Natural killer cell (primary cell): ENCODE data around the gene TRPM1. TPM values are rescaled to one million over a fixed set of nuclear protein-coding genes. Genes with fewer than 3 reads are reported as not detected.

Source experiments
- ATAC-seq, 3 donors: fragments of 150-1000 bp in 2 of 3; fragments of 200-7000 bp in 1 of 3; cut with Tn5 transposase; 1 replicate in 1 of 3; 2 replicates in 2 of 3; pipeline ENCODE4 v1.10.0; 2021; ENCODE audit warnings: mild to moderate bottlenecking in 2 of 3, moderate library complexity in 2 of 3
- DNase-seq, 2 donors: peaks; one replicate each; pipeline versions ENCODE4 v3.0.0 to v3.0.0-alpha.2; 2013 to 2021; ENCODE audit warnings: mixed read lengths in 1 of 2
- H3K27ac ChIP-seq: one replicate; pipeline ENCODE4 v1.5.1; 2013; ENCODE audit warnings: mild to moderate bottlenecking, low read length
- H3K27me3 ChIP-seq: one replicate; pipeline ENCODE4 v1.6.1; 2013; ENCODE audit warnings: low read length; ENCODE audit not compliant: control insufficient read depth, insufficient read depth
- H3K36me3 ChIP-seq: one replicate; pipeline ENCODE4 v1.6.1; 2013; ENCODE audit warnings: low read length; ENCODE audit not compliant: control insufficient read depth, insufficient read depth
- H3K4me1 ChIP-seq: one replicate; pipeline ENCODE4 v1.6.1; 2013; ENCODE audit warnings: low read length; ENCODE audit not compliant: control insufficient read depth, insufficient read depth
- H3K4me3 ChIP-seq: one replicate; pipeline ENCODE4 v1.5.1; 2013; ENCODE audit warnings: low read length
- H3K9me3 ChIP-seq: one replicate; pipeline ENCODE4 v1.6.1; 2013; ENCODE audit warnings: low read length; ENCODE audit not compliant: control insufficient read depth, insufficient read depth
- H3K27ac Mint-ChIP-seq, 2 donors: one replicate each; pipeline ENCODE4 v1.8.0; 2022; ENCODE audit warnings: mild to moderate bottlenecking in 2 of 2, mixed read lengths in 2 of 2, moderate library complexity in 1 of 2
- H3K27me3 Mint-ChIP-seq, 2 donors: one replicate each; pipeline ENCODE4 v1.8.0; 2022; ENCODE audit warnings: low read depth in 2 of 2, mixed read lengths in 2 of 2
- H3K36me3 Mint-ChIP-seq: one replicate; pipeline ENCODE4 v1.8.0; 2022; ENCODE audit warnings: mixed read lengths
- H3K4me1 Mint-ChIP-seq, 2 donors: one replicate each; pipeline ENCODE4 v1.8.0; 2022; ENCODE audit warnings: mixed read lengths in 2 of 2
- H3K4me3 Mint-ChIP-seq: one replicate; pipeline ENCODE4 v1.8.0; 2022; ENCODE audit warnings: mild to moderate bottlenecking, moderate library complexity, mixed read lengths
- H3K9me3 Mint-ChIP-seq, 2 donors: one replicate each; pipeline ENCODE4 v1.8.0; 2022; ENCODE audit warnings: mixed read lengths in 2 of 2
- WGBS: methylation state at CpG from one replicate; pipeline ENCODE4 v1.1.7; 2013; ENCODE audit warnings: missing lambda C conversion rate; ENCODE audit not compliant: insufficient coverage; 5-methylcytosine and 5-hydroxymethylcytosine counted together
- intact Hi-C: fragments of 100-400 bp; cut with micrococcal nuclease; formaldehyde crosslinking; loops from one replicate; pipeline ENCODE4 v1.14.2; 2022
- total RNA-seq, 4 donors: library from RNA; stranded (reverse); fragments of 120-200 nt in 1 of 4; gene quantifications; one replicate each; pipeline versions ENCODE4 v1.2.3 to v1.2.4, GENCODE V29; 2013 to 2022
- TF ChIP-seq, protein P1 (sequence below): fragments of 200-600 bp; IDR thresholded peaks from one replicate; pipeline ENCODE4 v1.8.0; 2022; ENCODE audit warnings: antibody characterized with exemption

Gene TRPM1
- total RNA-seq, 3 donors from 2014 or later (not counting 1 experiment from before 2014, with no cell fraction given): not detected

DNA sequence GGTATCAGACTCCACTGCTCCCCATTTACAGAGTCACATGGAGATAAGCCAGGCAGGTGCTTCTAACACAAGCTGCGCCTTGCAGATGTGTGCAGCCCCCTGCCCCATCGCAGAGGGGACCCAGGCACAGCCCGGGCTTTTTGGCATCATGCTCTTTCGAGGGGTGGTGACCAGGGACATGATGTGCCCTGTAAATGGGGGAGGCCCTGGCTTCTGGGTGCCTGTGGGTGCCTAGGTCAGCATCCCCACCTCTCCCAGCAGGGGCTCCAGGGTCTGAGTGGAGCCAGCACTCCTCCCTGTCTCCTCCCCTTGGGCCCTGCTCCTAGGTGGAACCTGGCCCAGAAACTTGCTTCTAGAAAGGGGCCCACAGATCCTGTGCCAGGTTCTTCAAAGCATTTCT, 15.2 kb downstream of the TRPM1 start:
- WGBS: 87% methylated on average over 4 of the region's 4 CpGs
- Mint-ChIP-seq H3K27ac (no peak overlapping the region), H3K4me1 (peaks cover 14 to 17% of the 10 kb centered on the region in 2 donors), H3K9me3 (no peaks in the 10 kb centered on the region), H3K36me3 (no peaks in the 10 kb centered on the region), H3K27me3 (peaks cover 0 to 2% of the 10 kb centered on the region in 2 donors), H3K4me3 (no peak overlapping the region)
- Histone ChIP-seq H3K4me3 (no peak overlapping the region), H3K27ac (no peak overlapping the region), H3K36me3 (no peaks in the 10 kb centered on the region), H3K27me3 (no peaks in the 10 kb centered on the region), H3K9me3 (no peaks in the 10 kb centered on the region), H3K4me1 (peaks cover 19% of the 10 kb centered on the region)
- DNase-seq (no peak), ATAC-seq (no peak)
- TF ChIP-seq, protein P1, sequence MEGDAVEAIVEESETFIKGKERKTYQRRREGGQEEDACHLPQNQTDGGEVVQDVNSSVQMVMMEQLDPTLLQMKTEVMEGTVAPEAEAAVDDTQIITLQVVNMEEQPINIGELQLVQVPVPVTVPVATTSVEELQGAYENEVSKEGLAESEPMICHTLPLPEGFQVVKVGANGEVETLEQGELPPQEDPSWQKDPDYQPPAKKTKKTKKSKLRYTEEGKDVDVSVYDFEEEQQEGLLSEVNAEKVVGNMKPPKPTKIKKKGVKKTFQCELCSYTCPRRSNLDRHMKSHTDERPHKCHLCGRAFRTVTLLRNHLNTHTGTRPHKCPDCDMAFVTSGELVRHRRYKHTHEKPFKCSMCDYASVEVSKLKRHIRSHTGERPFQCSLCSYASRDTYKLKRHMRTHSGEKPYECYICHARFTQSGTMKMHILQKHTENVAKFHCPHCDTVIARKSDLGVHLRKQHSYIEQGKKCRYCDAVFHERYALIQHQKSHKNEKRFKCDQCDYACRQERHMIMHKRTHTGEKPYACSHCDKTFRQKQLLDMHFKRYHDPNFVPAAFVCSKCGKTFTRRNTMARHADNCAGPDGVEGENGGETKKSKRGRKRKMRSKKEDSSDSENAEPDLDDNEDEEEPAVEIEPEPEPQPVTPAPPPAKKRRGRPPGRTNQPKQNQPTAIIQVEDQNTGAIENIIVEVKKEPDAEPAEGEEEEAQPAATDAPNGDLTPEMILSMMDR: no peak
- intact Hi-C loops: no loop called here

DNA sequence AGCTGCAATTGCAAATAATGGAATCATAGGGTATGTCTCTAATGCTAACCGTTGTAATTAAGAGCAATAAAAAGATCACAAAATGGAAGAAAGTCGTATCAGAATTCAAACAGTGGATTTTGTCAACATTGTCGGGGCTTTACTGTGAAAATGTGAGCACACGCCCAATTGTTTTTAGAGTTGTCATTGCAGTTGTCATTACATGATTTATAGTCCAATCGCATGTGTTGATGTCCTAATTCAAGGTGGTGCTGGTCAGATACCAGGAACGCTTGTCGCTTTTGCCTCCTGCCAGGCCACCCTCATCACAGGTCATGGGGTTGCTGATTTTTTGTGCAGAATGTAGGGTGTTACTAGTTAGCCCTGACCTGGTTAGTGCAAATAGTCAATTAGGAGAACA, 16.2 kb downstream of the TRPM1 start:
- Mint-ChIP-seq H3K4me1 (peaks cover 17% of the 10 kb centered on the region in 2 donors), H3K4me3 (no peak overlapping the region), H3K27ac (no peak overlapping the region), H3K36me3 (no peaks in the 10 kb centered on the region), H3K9me3 (no peaks in the 10 kb centered on the region), H3K27me3 (peaks cover 0 to 2% of the 10 kb centered on the region in 2 donors)
- no peak overlapping the region for H3K4me3 ChIP-seq
- peaks cover 25% of the 10 kb centered on the region for H3K4me1 ChIP-seq
- TF ChIP-seq, protein P1: no peak
- ATAC-seq (no peak), DNase-seq (no peak)
- H3K27ac ChIP-seq: no peak overlapping the region
- WGBS: 95% methylated on average over 7 of the region's 7 CpGs
- intact Hi-C loops: no loop called here
- no peaks in the 10 kb centered on the region for H3K36me3 ChIP-seq
- H3K27me3 ChIP-seq: no peaks in the 10 kb centered on the region
- no peaks in the 10 kb centered on the region for H3K9me3 ChIP-seq

DNA sequence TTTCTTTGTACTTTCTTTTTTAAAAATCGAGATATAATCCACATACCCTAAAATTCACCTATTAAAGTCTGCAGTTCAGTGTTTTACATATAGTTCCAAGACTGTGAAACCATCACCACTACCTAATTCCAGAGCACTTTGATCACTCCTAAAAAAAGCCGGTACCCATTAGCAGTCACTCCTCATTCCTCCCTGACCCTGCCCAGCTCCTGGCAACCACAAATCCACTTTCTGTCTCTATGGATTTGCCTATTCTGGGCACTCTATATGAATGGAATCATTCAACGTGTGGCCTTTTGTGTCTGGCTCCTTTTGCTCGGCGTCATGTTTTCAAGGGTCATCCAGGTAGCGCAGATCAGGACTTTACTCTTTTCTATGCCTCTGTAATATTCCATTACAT, 17.3 kb downstream of the TRPM1 start:
- Histone ChIP-seq H3K27ac (no peak overlapping the region), H3K27me3 (no peaks in the 10 kb centered on the region), H3K36me3 (no peaks in the 10 kb centered on the region), H3K4me3 (no peak overlapping the region), H3K4me1 (peaks cover 25% of the 10 kb centered on the region), H3K9me3 (no peaks in the 10 kb centered on the region)
- Mint-ChIP-seq H3K9me3 (no peaks in the 10 kb centered on the region), H3K4me1 (peaks cover 20 to 24% of the 10 kb centered on the region in 2 donors), H3K27me3 (peaks cover 0 to 2% of the 10 kb centered on the region in 2 donors), H3K36me3 (no peaks in the 10 kb centered on the region), H3K4me3 (no peak overlapping the region), H3K27ac (no peak overlapping the region)
- 83% methylated on average over 5 of the region's 6 CpGs for WGBS
- DNase-seq (no peak), ATAC-seq (no peak)
- TF ChIP-seq, protein P1: no peak
- intact Hi-C loops: loop anchor here (5.0 kb wide), 1 partner anchor 92 kb away; the partner anchor contains the start of gene MTMR10

DNA sequence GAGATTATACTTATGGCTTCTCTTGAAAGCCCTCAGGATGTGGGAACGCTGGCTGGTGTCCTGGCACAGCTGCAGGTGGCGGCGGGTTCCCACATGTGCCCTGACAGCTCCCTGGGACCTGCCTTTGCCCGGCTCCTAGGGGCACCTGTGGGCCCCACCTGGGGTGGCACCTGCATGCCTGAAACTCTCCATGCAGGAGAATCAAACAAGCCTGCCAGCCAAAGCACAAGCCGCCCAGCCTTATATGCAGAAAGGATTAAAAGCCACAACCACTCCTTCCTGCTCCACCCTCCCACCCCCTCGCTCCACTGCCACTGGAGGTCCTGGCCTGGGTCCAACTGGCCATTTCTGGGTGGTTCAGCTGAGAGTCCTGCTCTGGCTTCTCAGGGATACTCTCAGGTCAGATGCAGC, 18.1 kb downstream of the TRPM1 start:
- H3K27me3 ChIP-seq: no peaks in the 10 kb centered on the region
- no peak overlapping the region for H3K4me3 ChIP-seq
- peaks cover 20 to 24% of the 10 kb centered on the region in 2 donors for H3K4me1 Mint-ChIP-seq
- peaks cover 25% of the 10 kb centered on the region for H3K4me1 ChIP-seq
- no peak overlapping the region for H3K27ac Mint-ChIP-seq
- DNase-seq: no peak
- intact Hi-C loops: loop anchor here (5.0 kb wide), 1 partner anchor 91 kb away; the partner anchor contains the start of gene MTMR10
- no peak overlapping the region for H3K4me3 Mint-ChIP-seq
- H3K9me3 Mint-ChIP-seq: no peaks in the 10 kb centered on the region
- ATAC-seq: no peak
- H3K27me3 Mint-ChIP-seq: peaks cover 0 to 2% of the 10 kb centered on the region in 2 donors
- WGBS: 39% methylated on average over 6 of the region's 6 CpGs
- no peaks in the 10 kb centered on the region for H3K36me3 Mint-ChIP-seq
- H3K9me3 ChIP-seq: no peaks in the 10 kb centered on the region
- TF ChIP-seq, protein P1: no peak
- no peaks in the 10 kb centered on the region for H3K36me3 ChIP-seq
- no peak overlapping the region for H3K27ac ChIP-seq
